ENCODE data around the gene SAMHD1.
A peak's percentile ranks its signal among the peaks of the same experiment; 100 is the strongest.
"Not testable (repeated sequence)": the region's sequence is repeated elsewhere in the genome, so short reads cannot be mapped to it uniquely, and the experiment has no call there.

Gene SAMHD1

GRCh38 chr20:36951198-36951978, at the start of gene SAMHD1:
Gene SAMHD1, minus strand, starts transcription at chr20:36951708. Its CDS starts 65 bp downstream, at chr20:36951643.
- TF ChIP-seq, protein P1, sequence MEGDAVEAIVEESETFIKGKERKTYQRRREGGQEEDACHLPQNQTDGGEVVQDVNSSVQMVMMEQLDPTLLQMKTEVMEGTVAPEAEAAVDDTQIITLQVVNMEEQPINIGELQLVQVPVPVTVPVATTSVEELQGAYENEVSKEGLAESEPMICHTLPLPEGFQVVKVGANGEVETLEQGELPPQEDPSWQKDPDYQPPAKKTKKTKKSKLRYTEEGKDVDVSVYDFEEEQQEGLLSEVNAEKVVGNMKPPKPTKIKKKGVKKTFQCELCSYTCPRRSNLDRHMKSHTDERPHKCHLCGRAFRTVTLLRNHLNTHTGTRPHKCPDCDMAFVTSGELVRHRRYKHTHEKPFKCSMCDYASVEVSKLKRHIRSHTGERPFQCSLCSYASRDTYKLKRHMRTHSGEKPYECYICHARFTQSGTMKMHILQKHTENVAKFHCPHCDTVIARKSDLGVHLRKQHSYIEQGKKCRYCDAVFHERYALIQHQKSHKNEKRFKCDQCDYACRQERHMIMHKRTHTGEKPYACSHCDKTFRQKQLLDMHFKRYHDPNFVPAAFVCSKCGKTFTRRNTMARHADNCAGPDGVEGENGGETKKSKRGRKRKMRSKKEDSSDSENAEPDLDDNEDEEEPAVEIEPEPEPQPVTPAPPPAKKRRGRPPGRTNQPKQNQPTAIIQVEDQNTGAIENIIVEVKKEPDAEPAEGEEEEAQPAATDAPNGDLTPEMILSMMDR (IDR thresholded peaks at IDR 0.05; ENCODE audit: low read depth, low read length) = no peak
- peak; percentile 66 for TF ChIP-seq MAX (IDR thresholded peaks at IDR 0.05; ENCODE audit: low read depth, low read length)
- TF ChIP-seq MYC (IDR thresholded peaks at IDR 0.05; ENCODE audit: low read depth, low read length) = peak; percentile 62; the same call in 1 of the 2 replicates
- TF ChIP-seq POLR2A (IDR thresholded peaks at IDR 0.05; ENCODE audit: extremely low read depth, insufficient read length) = peak; percentile 81
- peak within 1 kb of the TSS; percentile 91 for H3K4me3 ChIP-seq (ENCODE audit: low read depth, low read length)
- DNase-seq (ENCODE audit: low read depth) = peak; percentile 99

DNA sequence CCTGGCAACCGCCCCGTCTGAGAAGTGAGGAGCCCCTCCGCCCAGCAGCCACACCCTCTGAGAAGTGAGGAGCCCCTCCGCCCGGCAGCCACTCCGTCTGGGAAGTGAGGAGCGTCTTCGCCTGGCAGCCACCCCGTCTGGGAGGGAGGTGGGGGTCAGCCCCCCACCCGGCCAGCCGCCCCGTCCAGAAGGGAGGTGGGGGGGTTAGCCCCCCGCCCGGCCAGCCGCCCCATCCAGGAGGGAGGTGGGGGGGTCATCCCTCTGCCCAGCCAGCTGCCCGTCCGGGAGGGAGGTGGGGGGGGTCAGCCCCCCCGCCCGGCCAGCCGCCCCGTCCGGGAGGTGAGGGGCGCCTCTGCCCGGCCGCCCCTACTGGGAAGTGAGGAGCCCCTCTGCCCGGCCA, 48.7 kb upstream of the SAMHD1 start:
- H3K4me3 ChIP-seq (ENCODE audit: low read depth, low read length); DNase-seq (ENCODE audit: low read depth): not testable (repeated sequence)

- no peak for DNase-seq (ENCODE audit: low read depth)
- TF ChIP-seq POLR2A (IDR thresholded peaks at IDR 0.05; ENCODE audit: extremely low read depth, insufficient read length) (no peak), MAX (IDR thresholded peaks at IDR 0.05; ENCODE audit: low read depth, low read length) (no peak), MYC (IDR thresholded peaks at IDR 0.05; ENCODE audit: low read depth, low read length) (no peak)
- TF ChIP-seq, protein P1 (IDR thresholded peaks at IDR 0.05; ENCODE audit: low read depth, low read length) = no peak
- no peak overlapping the region for H3K4me3 ChIP-seq (ENCODE audit: low read depth, low read length)
Observed at GRCh38 chr20:36998652-36999051, 47.1 kb upstream of the SAMHD1 start.

GRCh38 chr20:36997121-36997520, 45.6 kb upstream of the SAMHD1 start:
- no peak for DNase-seq (ENCODE audit: low read depth)
- no peak for TF ChIP-seq POLR2A (IDR thresholded peaks at IDR 0.05; ENCODE audit: extremely low read depth, insufficient read length)
- no peak for TF ChIP-seq MAX (IDR thresholded peaks at IDR 0.05; ENCODE audit: low read depth, low read length)
- no peak for TF ChIP-seq MYC (IDR thresholded peaks at IDR 0.05; ENCODE audit: low read depth, low read length)
- TF ChIP-seq, protein P1 (IDR thresholded peaks at IDR 0.05; ENCODE audit: low read depth, low read length) = no peak
- H3K4me3 ChIP-seq (ENCODE audit: low read depth, low read length) = no peak overlapping the region

DNA sequence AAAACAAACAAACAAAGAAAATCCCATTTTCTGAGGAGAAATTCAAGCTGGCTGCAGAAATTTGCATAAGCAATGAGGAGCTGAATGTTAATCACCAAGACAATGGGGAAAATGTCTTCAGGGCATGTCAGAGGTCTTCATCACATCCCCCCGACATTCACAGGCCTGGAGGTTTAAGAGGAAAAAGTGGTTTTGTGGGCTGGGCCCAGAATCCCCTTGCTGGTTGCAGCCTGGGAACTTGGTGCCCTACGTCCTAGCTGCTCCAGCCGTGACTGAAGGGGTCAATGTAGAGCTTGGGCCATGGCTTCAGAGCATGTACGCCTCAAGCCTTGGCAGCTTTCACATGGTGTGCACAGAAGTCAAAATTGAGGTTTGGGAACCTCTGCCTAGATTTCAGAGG, 42.7 kb upstream of the SAMHD1 start:
- not testable (repeated sequence) for H3K4me3 ChIP-seq (ENCODE audit: low read depth, low read length); DNase-seq (ENCODE audit: low read depth)

DNA sequence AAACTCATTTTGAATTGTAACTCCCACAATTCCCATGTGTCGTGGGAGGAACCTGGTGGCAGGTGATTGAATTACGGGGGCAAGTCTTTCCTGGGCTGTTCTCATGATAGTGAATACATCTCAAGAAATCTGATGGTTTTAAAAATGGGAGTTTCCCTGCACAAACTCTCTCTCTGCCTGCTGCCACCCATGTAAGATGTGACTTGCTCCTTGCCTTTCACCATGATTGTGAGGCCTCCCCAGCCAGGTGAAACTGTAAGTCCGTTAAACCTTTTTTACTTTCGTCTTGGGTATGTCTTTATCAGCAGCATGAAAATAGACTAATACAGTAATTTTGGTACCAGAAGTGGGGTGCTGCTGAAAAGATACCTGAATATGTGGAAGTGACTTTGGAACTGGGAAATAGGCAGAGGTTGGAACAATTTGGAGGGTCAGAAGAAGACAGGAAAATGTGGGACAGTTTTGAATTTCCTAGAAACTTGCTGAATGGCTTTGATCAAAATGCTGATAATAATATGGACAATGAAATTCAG, 41.4 kb upstream of the SAMHD1 start:
- no peak for TF ChIP-seq MYC (IDR thresholded peaks at IDR 0.05; ENCODE audit: low read depth, low read length)
- TF ChIP-seq MAX (IDR thresholded peaks at IDR 0.05; ENCODE audit: low read depth, low read length) = no peak
- TF ChIP-seq, protein P1 (IDR thresholded peaks at IDR 0.05; ENCODE audit: low read depth, low read length) = no peak
- no peak for TF ChIP-seq POLR2A (IDR thresholded peaks at IDR 0.05; ENCODE audit: extremely low read depth, insufficient read length)
- no peak for DNase-seq (ENCODE audit: low read depth)
- H3K4me3 ChIP-seq (ENCODE audit: low read depth, low read length) = no peak overlapping the region

GRCh38 chr20:36991703-36992102, 40.2 kb upstream of the SAMHD1 start:
- H3K4me3 ChIP-seq (ENCODE audit: low read depth, low read length) = no peak overlapping the region
- no peak for DNase-seq (ENCODE audit: low read depth)
- TF ChIP-seq, protein P1 (IDR thresholded peaks at IDR 0.05; ENCODE audit: low read depth, low read length) = no peak
- TF ChIP-seq MAX (IDR thresholded peaks at IDR 0.05; ENCODE audit: low read depth, low read length) = no peak
- no peak for TF ChIP-seq POLR2A (IDR thresholded peaks at IDR 0.05; ENCODE audit: extremely low read depth, insufficient read length)
- TF ChIP-seq MYC (IDR thresholded peaks at IDR 0.05; ENCODE audit: low read depth, low read length) = no peak

Measured in NB4 (cell line).